ENCODE data around the gene HYDIN.

The HYDIN gene

GRCh38 chr16:70793851-70794502 lies 436.5 kb downstream of the HYDIN start:
- in situ Hi-C loops (cut with MboI; ENCODE audit: low sequenced_read_pairs): no loop called here

DNA sequence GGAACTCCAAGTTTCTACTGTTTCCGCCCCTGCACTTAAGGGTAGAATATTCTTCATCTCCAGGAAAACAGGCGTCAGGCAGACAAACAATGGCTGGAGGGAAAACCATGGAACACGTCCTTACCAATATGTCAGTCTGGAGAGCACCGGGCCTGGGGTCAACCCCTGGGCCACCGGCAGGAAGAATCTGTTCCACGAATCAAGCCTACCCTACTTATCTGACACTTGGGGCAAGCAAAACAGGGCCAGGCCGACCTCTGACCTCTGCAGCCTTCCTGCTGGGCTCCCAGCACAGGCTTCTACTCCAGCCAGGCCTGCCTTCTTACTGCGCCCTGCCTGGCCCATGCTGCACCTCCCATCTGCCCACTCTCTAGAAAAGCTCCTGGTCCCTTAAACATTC lies 439.7 kb downstream of the HYDIN start:
- in situ Hi-C loops (cut with MboI; ENCODE audit: low sequenced_read_pairs): no loop called here

DNA sequence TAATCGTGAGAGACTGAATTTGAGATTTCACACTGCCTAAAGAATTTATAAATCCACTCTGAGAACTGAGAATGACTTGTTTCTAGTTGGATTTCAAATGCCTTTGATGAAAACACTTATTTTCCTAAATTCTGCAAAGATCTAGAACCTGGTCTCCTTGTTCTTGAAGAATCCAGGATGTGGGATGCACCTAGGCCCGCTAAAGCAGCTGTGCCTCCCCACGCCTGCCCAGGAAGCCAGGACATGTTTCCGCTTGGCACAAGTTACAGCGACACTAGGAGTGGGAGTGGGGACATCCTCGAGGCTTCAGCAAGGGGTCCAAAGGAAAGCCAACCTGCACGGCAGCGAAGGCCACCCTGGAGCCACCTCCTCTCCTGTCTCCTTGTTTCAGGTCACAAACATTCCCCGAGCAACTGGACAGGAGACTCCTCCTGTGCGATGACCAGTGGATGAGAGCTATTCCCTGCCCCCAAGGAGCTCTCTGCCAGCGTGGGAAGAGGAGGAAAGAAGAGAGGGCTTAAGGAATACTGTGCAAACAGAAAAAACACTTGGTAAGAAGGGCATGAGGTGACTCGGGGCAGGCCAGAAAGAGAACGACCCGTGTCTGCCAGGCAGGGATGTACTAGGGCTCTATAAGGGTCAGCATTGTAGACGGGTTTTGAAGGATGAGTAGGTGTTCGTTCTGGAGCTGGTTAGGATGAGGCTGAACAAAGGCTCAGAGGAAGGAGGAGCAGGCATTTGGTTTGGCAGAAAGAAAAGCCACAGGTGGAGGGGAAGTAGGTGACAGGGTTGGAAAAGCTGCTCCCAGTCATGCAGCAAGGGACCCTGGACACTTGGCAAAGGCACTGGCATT lies 440.7 kb downstream of the HYDIN start:
- in situ Hi-C loops (cut with MboI; ENCODE audit: low sequenced_read_pairs): no loop called here

DNA sequence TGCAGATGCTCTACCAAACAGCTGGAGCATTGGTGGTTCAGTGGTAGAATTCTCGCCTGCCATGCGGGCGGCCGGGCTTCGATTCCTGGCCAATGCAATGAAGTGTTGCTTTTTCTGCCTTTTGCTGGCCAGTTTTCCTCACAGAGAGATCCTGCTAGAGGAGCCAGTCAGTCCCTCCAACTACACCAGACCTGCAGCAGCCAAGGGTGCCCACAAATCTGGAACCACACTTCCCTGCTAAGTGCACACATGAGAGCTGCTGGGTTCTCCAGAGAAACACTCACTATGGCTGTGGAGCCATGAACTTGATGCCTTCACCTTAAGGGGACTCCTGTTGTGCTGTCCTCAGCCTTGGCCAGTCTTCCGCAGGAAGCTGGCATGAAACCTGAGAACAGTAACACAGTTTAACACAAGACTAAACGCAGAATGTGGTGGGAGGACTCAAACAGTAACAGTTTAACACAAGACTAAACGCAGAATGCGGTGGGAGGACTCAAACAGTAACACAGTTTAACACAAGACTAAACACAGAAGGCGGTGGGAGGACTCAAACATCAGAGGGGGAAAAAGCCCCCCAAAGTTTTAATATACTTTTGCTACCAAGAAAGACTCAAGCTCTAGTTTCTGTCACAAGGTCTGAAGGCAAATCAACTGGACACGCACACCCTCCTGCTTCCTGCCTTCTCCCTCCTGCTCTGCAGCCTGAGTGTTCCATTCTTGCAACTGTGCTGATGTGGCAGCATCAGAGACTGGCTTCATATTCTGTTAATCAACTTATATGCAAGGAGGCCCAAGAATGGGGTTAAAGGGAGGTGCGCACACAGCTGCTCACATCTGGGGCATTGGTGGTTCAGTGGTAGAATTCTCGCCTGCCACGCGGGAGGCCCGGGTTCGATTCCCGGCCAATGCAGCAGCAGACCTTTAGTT lies 441.6 kb downstream of the HYDIN start:
- in situ Hi-C loops (cut with MboI; ENCODE audit: low sequenced_read_pairs): no loop called here

GRCh38 chr16:70786020-70786755 lies 444.3 kb downstream of the HYDIN start:
- in situ Hi-C loops (cut with MboI; ENCODE audit: low sequenced_read_pairs): no loop called here

GRCh38 chr16:70784692-70785555 lies 445.6 kb downstream of the HYDIN start:
- in situ Hi-C loops (cut with MboI; ENCODE audit: low sequenced_read_pairs): no loop called here

- in situ Hi-C loops (cut with MboI; ENCODE audit: low sequenced_read_pairs): no loop called here
Observed at GRCh38 chr16:70782237-70782636, 448.3 kb downstream of the HYDIN start.

DNA sequence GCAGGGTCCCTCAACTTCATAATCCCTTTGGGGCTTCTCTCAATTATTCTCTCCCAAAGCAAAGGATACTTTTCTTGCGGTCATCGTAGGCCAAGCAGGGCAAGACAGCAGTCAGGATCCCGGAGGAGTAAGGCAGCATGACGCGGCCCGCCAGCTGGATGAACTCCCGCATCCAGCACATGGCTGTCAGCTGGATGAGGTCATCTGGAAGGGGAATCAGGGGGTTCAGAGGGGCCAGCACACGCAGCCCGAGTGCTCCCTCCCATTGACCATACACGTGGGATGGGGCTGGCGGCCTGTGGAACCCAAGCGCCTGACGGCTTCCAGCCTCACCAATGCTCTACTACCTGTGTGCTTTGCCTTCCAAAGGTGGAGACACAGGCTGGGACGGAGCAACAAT lies 448.7 kb downstream of the HYDIN start:
- in situ Hi-C loops (cut with MboI; ENCODE audit: low sequenced_read_pairs): no loop called here

DNA sequence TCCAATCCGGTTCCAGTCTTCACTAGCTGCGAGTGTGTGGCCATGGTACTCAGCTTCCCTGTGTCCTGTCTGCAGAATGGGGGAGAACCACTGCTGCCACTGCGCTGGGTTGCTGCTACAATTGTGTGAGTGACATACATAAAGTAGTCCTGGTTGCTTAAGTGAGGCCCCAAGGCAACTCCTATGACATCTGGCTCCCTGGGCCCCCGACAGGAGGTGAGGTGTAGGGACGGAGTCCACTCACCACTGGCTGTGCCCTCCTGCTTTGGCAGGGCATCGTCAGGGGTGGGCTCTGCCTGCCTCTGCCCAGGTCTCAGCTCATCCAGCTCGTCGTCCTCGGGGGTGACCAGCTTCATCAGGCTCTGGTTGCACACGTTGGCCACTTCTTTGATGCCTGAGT lies 450.0 kb downstream of the HYDIN start:
- in situ Hi-C loops (cut with MboI; ENCODE audit: low sequenced_read_pairs): no loop called here

DNA sequence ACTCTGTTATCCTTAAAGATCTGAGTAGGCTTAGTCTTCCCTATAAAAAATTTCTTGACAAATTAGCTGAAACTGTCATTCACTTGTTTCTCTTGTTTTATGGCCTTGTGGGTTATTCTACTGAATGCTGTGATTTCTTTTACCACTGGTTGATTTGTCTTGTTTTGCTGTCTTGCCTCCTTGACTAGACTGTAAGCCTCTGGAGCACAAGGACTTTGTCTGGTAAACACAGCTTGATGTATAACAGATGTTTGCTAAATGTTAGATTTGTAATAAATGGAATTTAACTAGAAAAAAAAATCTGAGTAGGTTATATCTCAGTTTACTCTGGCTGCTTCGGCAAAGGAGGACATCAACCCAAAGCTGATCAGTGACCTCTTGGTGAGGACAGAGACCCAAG lies 451.2 kb downstream of the HYDIN start:
- in situ Hi-C loops (cut with MboI; ENCODE audit: low sequenced_read_pairs): loop anchor here (10.0 kb wide), 1 partner anchor 105 kb away; no protein-coding TSS in a partner anchor

GRCh38 chr16:70778901-70779309 lies 451.6 kb downstream of the HYDIN start:
- in situ Hi-C loops (cut with MboI; ENCODE audit: low sequenced_read_pairs): loop anchor here (10.0 kb wide), 1 partner anchor 104 kb away; no protein-coding TSS in a partner anchor

DNA sequence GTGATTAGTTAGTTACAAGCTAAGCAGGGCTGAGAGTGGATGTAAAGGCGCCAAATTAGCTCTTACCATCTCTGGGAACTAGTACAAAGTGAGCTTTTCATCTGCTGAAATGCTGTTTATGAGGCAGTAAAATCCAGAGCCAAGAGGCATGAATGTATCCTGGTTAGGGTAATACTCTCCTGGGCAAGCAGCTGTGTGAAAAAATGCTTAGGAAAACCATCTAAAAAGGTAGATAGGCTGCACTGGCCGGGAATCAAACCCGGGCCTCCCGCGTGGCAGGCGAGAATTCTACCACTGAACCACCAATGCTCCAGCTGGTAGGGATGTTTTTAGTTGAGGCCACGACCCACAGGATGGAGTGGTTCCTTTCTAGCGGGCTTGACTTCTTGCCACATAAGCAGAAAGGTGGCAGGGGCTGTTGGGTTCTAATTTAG lies 452.5 kb downstream of the HYDIN start:
- in situ Hi-C loops (cut with MboI; ENCODE audit: low sequenced_read_pairs): loop anchor here (10.0 kb wide), 1 partner anchor 103 kb away; no protein-coding TSS in a partner anchor

DNA sequence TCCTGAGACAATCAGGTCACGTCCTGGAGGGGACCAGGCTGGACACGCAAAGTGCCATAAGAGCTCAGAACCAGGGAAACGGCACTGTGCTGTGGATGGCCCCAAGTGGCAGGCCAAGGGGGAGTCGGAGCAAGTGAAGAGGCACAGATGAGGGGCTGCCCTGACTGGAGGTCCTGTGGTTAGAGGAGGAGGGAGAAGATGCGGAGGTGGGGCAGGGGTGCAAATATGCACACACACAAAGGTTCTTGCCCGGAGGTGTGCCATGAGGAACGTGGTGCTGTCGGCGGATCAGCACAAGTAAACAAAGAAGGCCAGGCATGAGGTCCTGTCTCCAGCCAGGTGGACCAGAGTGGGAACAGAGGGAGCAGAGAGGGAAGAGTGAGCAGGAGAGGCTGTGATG lies 453.0 kb downstream of the HYDIN start:
- in situ Hi-C loops (cut with MboI; ENCODE audit: low sequenced_read_pairs): loop anchor here (10.0 kb wide), 1 partner anchor 103 kb away; no protein-coding TSS in a partner anchor

DNA sequence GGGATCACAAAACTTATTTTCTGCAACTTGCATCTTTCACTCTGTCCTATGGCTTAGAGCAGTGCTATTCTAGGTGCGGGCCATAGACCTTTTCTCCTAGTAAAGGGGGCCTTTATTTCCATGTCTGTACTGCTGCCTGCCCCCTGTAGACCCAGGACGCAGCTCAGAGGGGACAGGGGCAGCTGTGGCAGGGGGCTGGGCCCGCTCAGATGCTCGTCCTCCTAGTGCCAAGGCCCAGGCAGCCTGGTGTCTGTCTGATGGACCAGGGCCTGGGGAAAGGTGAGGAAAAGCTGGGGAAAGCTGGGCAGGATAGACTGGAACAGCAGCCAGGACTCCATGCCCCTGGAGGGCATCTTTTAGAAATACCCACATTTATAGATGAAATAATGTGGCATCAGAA lies 455.1 kb downstream of the HYDIN start:
- in situ Hi-C loops (cut with MboI; ENCODE audit: low sequenced_read_pairs): loop anchor here (10.0 kb wide), 1 partner anchor 101 kb away; no protein-coding TSS in a partner anchor

- in situ Hi-C loops (cut with MboI; ENCODE audit: low sequenced_read_pairs): loop anchor here (10.0 kb wide), 1 partner anchor 99 kb away; no protein-coding TSS in a partner anchor
Observed at GRCh38 chr16:70774261-70774660, 456.3 kb downstream of the HYDIN start.

GRCh38 chr16:70772493-70772892 lies 458.0 kb downstream of the HYDIN start:
- in situ Hi-C loops (cut with MboI; ENCODE audit: low sequenced_read_pairs): loop anchor here (10.0 kb wide), 1 partner anchor 98 kb away; no protein-coding TSS in a partner anchor

- in situ Hi-C loops (cut with MboI; ENCODE audit: low sequenced_read_pairs): loop anchor here (10.0 kb wide), 1 partner anchor 96 kb away; no protein-coding TSS in a partner anchor
Observed at GRCh38 chr16:70770626-70771552, 459.6 kb downstream of the HYDIN start.

DNA sequence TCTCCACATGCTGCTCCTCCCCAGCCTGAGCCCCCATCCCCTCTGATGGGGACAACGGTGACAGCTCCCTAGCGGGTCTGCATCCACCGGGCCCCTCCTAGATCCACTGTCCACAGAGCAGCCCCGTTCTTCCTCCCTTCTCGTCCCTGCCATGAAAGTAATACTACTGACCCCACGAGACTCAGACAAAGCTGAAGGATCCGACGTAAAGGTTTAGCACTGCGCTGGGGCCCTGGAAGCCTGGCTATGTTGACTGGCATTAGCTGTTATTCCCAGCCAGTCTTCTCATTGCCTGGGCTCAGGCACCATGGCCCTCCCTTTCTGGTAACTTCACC lies 460.3 kb downstream of the HYDIN start:
- in situ Hi-C loops (cut with MboI; ENCODE audit: low sequenced_read_pairs): loop anchor here (10.0 kb wide), 1 partner anchor 95 kb away; no protein-coding TSS in a partner anchor
